B cell (primary cell): Measurements from ENCODE around the gene LRRC55. TPM values are rescaled to one million over a fixed set of nuclear protein-coding genes. Genes with fewer than 3 reads are reported as not detected.

ENCODE experiments used
- ATAC-seq: fragments of 200-7000 bp; cut with Tn5 transposase; one replicate; pipeline ENCODE4 v1.10.0; 2021; ENCODE audit warnings: low read depth, mild to moderate bottlenecking, moderate number of reproducible peaks, moderate library complexity
- CTCF ChIA-PET: fragments of 350-600 bp; sonication (Branson Sonifier 250); formaldehyde crosslinking; loops from one replicate; lab custom pipeline; 2021; ENCODE audit warnings: antibody characterized with exemption, inconsistent platforms; lab: Charles Lee
- POLR2A ChIA-PET: fragments of 350-600 bp; sonication (Branson Sonifier 250); formaldehyde crosslinking; loops from one replicate; lab custom pipeline; 2021; ENCODE audit warnings: antibody characterized with exemption; lab: Charles Lee
- DNase-seq: peaks from one replicate; pipeline ENCODE4 v3.0.0; 2013
- H2AFZ ChIP-seq: 2 replicates; pipeline ENCODE4 v1.6.1; 2012; ENCODE audit warnings: mild to moderate bottlenecking, low read depth, low read length; ENCODE audit not compliant: insufficient read depth, poor library complexity, severe bottlenecking
- H3K27ac ChIP-seq, 2 donors: 1 replicate in 1 of 2; 2 replicates in 1 of 2; pipeline ENCODE4 v1.5.1; 2012 to 2013; ENCODE audit warnings: low read length in 2 of 2, mild to moderate bottlenecking in 2 of 2, moderate library complexity in 1 of 2
- H3K27me3 ChIP-seq, 4 experiments: fragments of 200-600 bp in 1 of 4; sonication (generic) in 1 of 4; replicated peaks in 1 of 4; 1 replicate in 2 of 4; 2 replicates in 2 of 4; pipeline versions ENCODE4 v1.6.1 to v1.7.0; 2013 to 2016; ENCODE audit warnings: low read length in 3 of 4, mild to moderate bottlenecking in 2 of 4, mixed read lengths in 1 of 4, moderate library complexity in 1 of 4; ENCODE audit not compliant: insufficient read depth in 4 of 4, control insufficient read depth in 3 of 4; ENCODE audit errors: control extremely low read depth in 1 of 4
- H3K36me3 ChIP-seq, 2 experiments: replicated peaks in 1 of 2; 1 replicate in 1 of 2; 2 replicates in 1 of 2; pipeline versions ENCODE4 v1.6.1 to v1.7.1; 2013; ENCODE audit warnings: low read length in 1 of 2; ENCODE audit not compliant: insufficient read depth in 2 of 2, control insufficient read depth in 1 of 2; ENCODE audit errors: control extremely low read depth in 1 of 2, extremely low read depth in 1 of 2
- H3K4me1 ChIP-seq, 2 donors: fragments of 200-600 bp in 1 of 2; sonication (generic) in 1 of 2; 1 replicate in 1 of 2; 2 replicates in 1 of 2; pipeline versions ENCODE4 v1.5.1 to v1.6.1; 2013 to 2017; ENCODE audit warnings: low read length in 2 of 2; ENCODE audit not compliant: control insufficient read depth in 2 of 2, insufficient read depth in 2 of 2
- H3K4me2 ChIP-seq: replicated peaks from 2 replicates; pipeline ENCODE3; 2012; ENCODE audit warnings: mild to moderate bottlenecking, low read depth, low read length; ENCODE audit not compliant: poor library complexity, severe bottlenecking
- H3K4me3 ChIP-seq, 5 experiments: fragments of 200-600 bp in 1 of 5; sonication (generic) in 1 of 5; 1 replicate in 3 of 5; 2 replicates in 2 of 5; pipeline versions ENCODE4 v1.5.1 to v1.7.0; 2011 to 2016; ENCODE audit warnings: low read length in 4 of 5, mild to moderate bottlenecking in 4 of 5, low read depth in 2 of 5, control low read depth in 1 of 5, moderate library complexity in 1 of 5; ENCODE audit not compliant: insufficient read depth in 1 of 5; ENCODE audit errors: control extremely low read depth in 1 of 5, extremely low read depth in 1 of 5
- H3K79me2 ChIP-seq: fragments of 200-600 bp; sonication (generic); one replicate; pipeline ENCODE4 v1.6.0; 2016; ENCODE audit warnings: low read length; ENCODE audit not compliant: control insufficient read depth, insufficient read depth
- H3K9ac ChIP-seq: fragments of 200-600 bp; sonication (generic); 2 replicates; pipeline ENCODE4 v1.6.1; 2017; ENCODE audit warnings: mild to moderate bottlenecking, low read length, moderate library complexity
- H3K9me3 ChIP-seq, 3 donors: one replicate each; pipeline versions ENCODE4 v1.6.1 to v1.7.1; 2013; ENCODE audit warnings: low read length in 2 of 3; ENCODE audit not compliant: control insufficient read depth in 2 of 3, insufficient read depth in 1 of 3; ENCODE audit errors: control extremely low read depth in 1 of 3
- H4K20me1 ChIP-seq: 2 replicates; pipeline ENCODE4 v1.6.0; 2012; ENCODE audit warnings: mild to moderate bottlenecking, low read length; ENCODE audit not compliant: insufficient read depth, control insufficient read depth, poor library complexity, severe bottlenecking
- H3K27ac Mint-ChIP-seq: one replicate; pipeline ENCODE4 v1.8.0; 2021; ENCODE audit warnings: mixed read lengths
- H3K27me3 Mint-ChIP-seq: one replicate; pipeline ENCODE4 v1.8.0; 2021; ENCODE audit warnings: mixed read lengths
- H3K4me1 Mint-ChIP-seq: one replicate; pipeline ENCODE4 v1.8.0; 2021; ENCODE audit warnings: mixed read lengths
- H3K4me3 Mint-ChIP-seq: one replicate; pipeline ENCODE4 v1.8.0; 2021; ENCODE audit warnings: mixed read lengths
- H3K9me3 Mint-ChIP-seq: one replicate; pipeline ENCODE4 v1.8.0; 2022; ENCODE audit warnings: mixed read lengths; ENCODE audit not compliant: insufficient read depth
- CTCF ChIP-seq: fragments of 200-600 bp; IDR thresholded peaks from one replicate; pipeline ENCODE4 v1.8.0; 2022; ENCODE audit warnings: antibody characterized with exemption, mild to moderate bottlenecking
- EZH2 ChIP-seq: IDR thresholded peaks from 2 replicates; pipeline ENCODE4 v1.6.1; 2012; ENCODE audit warnings: borderline replicate concordance, low read depth, mild to moderate bottlenecking, moderate library complexity, low read length; ENCODE audit not compliant: insufficient read depth, poor library complexity, severe bottlenecking
- WGBS: methylation state at CpG from one replicate; pipeline ENCODE4 v1.1.5; 2013; ENCODE audit warnings: missing lambda C conversion rate; ENCODE audit not compliant: insufficient coverage; 5-methylcytosine and 5-hydroxymethylcytosine counted together
- intact Hi-C: fragments of 100-400 bp; cut with micrococcal nuclease; formaldehyde crosslinking; loops from one replicate; pipeline ENCODE4 v1.10.0; 2022
- polyA plus RNA-seq: library from polyadenylated mRNA; depleted of rRNA; stranded (reverse); fragments of >200 nt; gene quantifications from 2 replicates; pipeline ENCODE4 v1.2.3, GENCODE V29; 2012
- total RNA-seq, 2 donors: library from RNA; stranded (reverse); fragments of 120-200 nt in 1 of 2; gene quantifications; 1 replicate in 1 of 2; 2 replicates in 1 of 2; pipeline versions ENCODE4 v1.2.3 to v1.2.4, GENCODE V29; 2013 to 2022

The LRRC55 gene
- total and polyA plus RNA-seq, 2 donors (not counting 1 experiment from before 2014, with no cell fraction given), result not detected

GRCh38 chr11:57197762-57198161 lies 16.0 kb downstream of the LRRC55 start:
- Histone ChIP-seq H3K4me2 (no peak overlapping the region), H3K9me3 (no peaks in the 10 kb centered on the region), H3K79me2 (no peaks in the 10 kb centered on the region), H3K4me3 (no peak overlapping the region), H3K9ac (no peak overlapping the region), H3K36me3 (no peaks in the 10 kb centered on the region), H3K27ac (no peak overlapping the region), H2AFZ (no peak overlapping the region), H3K27me3 (no peaks in the 10 kb centered on the region), H4K20me1 (no peaks in the 10 kb centered on the region), H3K4me1 (no peaks in the 10 kb centered on the region)
- H3K4me3 Mint-ChIP-seq, result no peak overlapping the region
- POLR2A ChIA-PET, result no interaction called here
- H3K27ac Mint-ChIP-seq, result no peak overlapping the region
- ATAC-seq (no peak), DNase-seq (no peak)
- H3K27me3 Mint-ChIP-seq, result peaks cover 13% of the 10 kb centered on the region
- no peak for TF ChIP-seq EZH2
- no peak for TF ChIP-seq CTCF
- WGBS, result no CpG with 5 or more reads among the region's 2 CpGs
- intact Hi-C loops, result no loop called here
- CTCF ChIA-PET, result no interaction called here
- no peaks in the 10 kb centered on the region for H3K4me1 Mint-ChIP-seq
- no peaks in the 10 kb centered on the region for H3K9me3 Mint-ChIP-seq

- Mint-ChIP-seq H3K4me1 (no peaks in the 10 kb centered on the region), H3K4me3 (no peak overlapping the region), H3K9me3 (no peaks in the 10 kb centered on the region), H3K27me3 (peaks cover 11% of the 10 kb centered on the region), H3K27ac (no peak overlapping the region)
- ChIA-PET POLR2A (no interaction called here), CTCF (no interaction called here)
- no peaks in the 10 kb centered on the region for H3K4me1 ChIP-seq
- H3K9me3 ChIP-seq, result no peaks in the 10 kb centered on the region
- H3K79me2 ChIP-seq, result no peaks in the 10 kb centered on the region
- TF ChIP-seq CTCF (no peak), EZH2 (no peak)
- DNase-seq (no peak), ATAC-seq (no peak)
- H3K4me2 ChIP-seq, result no peak overlapping the region
- H3K9ac ChIP-seq, result no peak overlapping the region
- no peak overlapping the region for H3K27ac ChIP-seq
- H3K27me3 ChIP-seq, result no peaks in the 10 kb centered on the region
- intact Hi-C loops, result no loop called here
- H3K4me3 ChIP-seq, result no peak overlapping the region
- no peak overlapping the region for H2AFZ ChIP-seq
- H4K20me1 ChIP-seq, result no peaks in the 10 kb centered on the region
- 96% methylated on average over 10 of the region's 11 CpGs for WGBS
- no peaks in the 10 kb centered on the region for H3K36me3 ChIP-seq
Measured at GRCh38 chr11:57199330-57199729, 17.6 kb downstream of the LRRC55 start.
